Purkinje cell (primary cell): ENCODE measurements around the gene OR2M3. TPM values are rescaled to one million over a fixed set of nuclear protein-coding genes. Genes with fewer than 3 reads are reported as not detected.

Experiments used
- polyA plus RNA-seq: library from polyadenylated mRNA; unstranded; fragments of >200 nt; fragmentation: Nextera tagmentation; gene quantifications from 2 replicates; pipeline ENCODE4 v1.2.1, GENCODE V29; 2014

Gene OR2M3, protein sequence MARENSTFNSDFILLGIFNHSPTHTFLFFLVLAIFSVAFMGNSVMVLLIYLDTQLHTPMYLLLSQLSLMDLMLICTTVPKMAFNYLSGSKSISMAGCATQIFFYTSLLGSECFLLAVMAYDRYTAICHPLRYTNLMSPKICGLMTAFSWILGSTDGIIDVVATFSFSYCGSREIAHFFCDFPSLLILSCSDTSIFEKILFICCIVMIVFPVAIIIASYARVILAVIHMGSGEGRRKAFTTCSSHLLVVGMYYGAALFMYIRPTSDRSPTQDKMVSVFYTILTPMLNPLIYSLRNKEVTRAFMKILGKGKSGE
- not detected in 2 replicates for polyA plus RNA-seq

DNA sequence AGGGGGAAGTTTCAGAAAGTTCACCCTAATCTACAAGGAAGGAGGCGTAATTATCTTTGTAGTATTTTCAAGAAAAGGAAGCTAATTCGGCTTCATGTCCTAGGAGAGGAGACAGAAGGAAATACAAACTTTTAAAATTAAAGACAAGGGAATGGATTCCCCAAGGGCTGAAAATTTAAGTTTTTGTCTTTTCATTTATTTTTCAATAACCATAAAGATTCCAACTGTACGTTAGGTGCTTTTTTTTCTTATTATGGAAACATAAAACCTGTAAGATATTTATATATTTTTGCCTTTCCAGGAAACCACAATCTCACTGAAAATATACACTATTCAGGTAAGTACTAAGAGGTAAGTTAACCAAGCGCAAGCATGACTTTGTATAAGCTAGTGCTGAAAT is at the start of gene OR2M3:
TSS of gene OR2M3 (plus strand) at position 301 of the 400 bp plus-strand sequence. CDS start 5,803 bp downstream, outside the sequence.

DNA sequence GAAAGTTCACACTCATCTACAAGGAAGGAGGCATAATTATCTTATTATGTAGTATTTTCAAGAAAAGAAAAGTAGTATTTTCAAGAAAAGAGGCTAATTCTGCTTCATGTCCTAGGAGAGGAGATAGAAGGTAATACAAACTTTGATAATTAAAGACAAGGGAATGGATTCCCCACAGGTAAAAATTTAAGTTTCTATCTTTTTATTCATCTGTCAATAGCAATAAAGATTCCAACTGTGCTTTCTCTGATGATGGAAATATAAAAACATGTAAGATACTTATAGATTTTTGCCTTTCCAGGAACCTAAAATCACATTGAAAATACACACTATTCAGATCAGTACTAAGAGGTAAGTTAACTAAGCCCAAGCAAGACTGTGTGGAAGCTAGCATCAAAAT is 22.5 kb upstream of the OR2M3 start, which contains the start of gene OR2M2:
TSS of gene OR2M2 (plus strand) at position 301 of the 400 bp plus-strand sequence. CDS start 5,165 bp downstream, outside the sequence.

DNA sequence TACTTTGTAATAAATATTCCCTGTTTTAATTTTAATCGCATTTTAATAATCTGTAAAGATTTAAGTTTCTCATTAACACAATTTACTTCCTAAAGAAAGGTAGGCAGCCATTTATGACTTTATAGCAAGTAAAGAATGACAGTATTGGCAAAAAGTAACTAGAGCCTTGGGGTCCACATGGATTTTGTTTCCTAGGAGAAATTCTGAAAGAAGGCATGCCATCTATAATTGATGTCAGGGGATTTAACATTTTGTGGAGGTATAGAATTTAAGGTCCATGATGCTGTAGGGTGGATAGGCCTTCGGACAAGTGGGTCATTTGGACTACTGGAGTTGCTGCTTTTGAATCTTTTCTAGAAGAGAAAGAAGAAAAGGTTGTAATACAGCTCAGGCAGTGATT is 34.1 kb downstream of the OR2M3 start, which contains the start of gene OR2M4:
TSS of gene OR2M4 (plus strand) at position 301 of the 400 bp plus-strand sequence. CDS start 7,512 bp downstream, outside the sequence.

Other genes starting within 250 kb of the OR2M3 start
- not detected in 2 replicates for gene OR2L8, start 248.4 kb upstream of the OR2M3 start, polyA plus RNA-seq
- gene OR2AK2, start 232.0 kb upstream of the OR2M3 start, polyA plus RNA-seq = not detected in 2 replicates
- not detected in 2 replicates for gene OR2L5, start 183.6 kb upstream of the OR2M3 start, polyA plus RNA-seq
- 0.21 TPM in 1 of 2 replicates, not detected in the other for gene OR2L2, start 167.2 kb upstream of the OR2M3 start, polyA plus RNA-seq
- not detected in 2 replicates for gene OR2L3, start 150.4 kb upstream of the OR2M3 start, polyA plus RNA-seq
- gene OR2L13, start 102.1 kb upstream of the OR2M3 start, polyA plus RNA-seq = 0.48 and 3.1 TPM in 2 replicates
- gene OR2M5, start 52.1 kb upstream of the OR2M3 start, polyA plus RNA-seq = not detected in 2 replicates
- not detected in 2 replicates for gene OR2M2, start 22.4 kb upstream of the OR2M3 start, polyA plus RNA-seq
- not detected in 2 replicates for gene OR2M4, start 34.2 kb downstream of the OR2M3 start, polyA plus RNA-seq
- not detected in 2 replicates for gene OR2T33, start 80.7 kb downstream of the OR2M3 start, polyA plus RNA-seq
- gene OR2T12, start 106.2 kb downstream of the OR2M3 start, polyA plus RNA-seq = not detected in 2 replicates
- not detected in 2 replicates for gene OR2M7, start 127.3 kb downstream of the OR2M3 start, polyA plus RNA-seq
- gene OR14C36, start 151.5 kb downstream of the OR2M3 start, polyA plus RNA-seq = not detected in 2 replicates
- gene OR2T4, start 164.4 kb downstream of the OR2M3 start, polyA plus RNA-seq = not detected in 2 replicates
- not detected in 2 replicates for gene OR2T6, start 178.5 kb downstream of the OR2M3 start, polyA plus RNA-seq
- not detected in 2 replicates for gene OR2T1, start 205.8 kb downstream of the OR2M3 start, polyA plus RNA-seq
- not detected in 2 replicates for gene OR2T2, start 248.4 kb downstream of the OR2M3 start, polyA plus RNA-seq